Measurements from ENCODE around the gene TENM4. TPM values are rescaled to one million over a fixed set of nuclear protein-coding genes. Genes with fewer than 3 reads are reported as not detected.

Gene TENM4
- polyA plus RNA-seq (2014; cell fraction: cytosol; rRNA removed) = 7.3 and 15.4 TPM in 2 replicates
- polyA plus RNA-seq (2014; cell fraction: nucleus; rRNA removed) = 16.4 and 17.1 TPM in 2 replicates

GRCh38 chr11:79440571-79441460 is at the start of gene TENM4:
Gene TENM4 (minus strand): TSS chr11:79441030. CDS start chr11:79069944, 371,086 bp downstream.
- DNase-seq (ENCODE audit: low spot score) = peak; percentile 88

- no peak for DNase-seq (ENCODE audit: low spot score)
Measured at GRCh38 chr11:79488286-79488685, 47.5 kb upstream of the TENM4 start.

GRCh38 chr11:79487412-79487811 is 46.6 kb upstream of the TENM4 start:
- DNase-seq (ENCODE audit: low spot score) = no peak

- no peak for DNase-seq (ENCODE audit: low spot score)
Measured at GRCh38 chr11:79486242-79486984, 45.6 kb upstream of the TENM4 start.

GRCh38 chr11:79485694-79486093 is 44.9 kb upstream of the TENM4 start:
- peak; percentile 32 for DNase-seq (ENCODE audit: low spot score)

GRCh38 chr11:79484872-79485271 is 44.0 kb upstream of the TENM4 start:
- no peak for DNase-seq (ENCODE audit: low spot score)

- DNase-seq (ENCODE audit: low spot score) = no peak
Measured at GRCh38 chr11:79482800-79483199, 42.0 kb upstream of the TENM4 start.

GRCh38 chr11:79481795-79482194 is 41.0 kb upstream of the TENM4 start:
- no peak for DNase-seq (ENCODE audit: low spot score)

- DNase-seq (ENCODE audit: low spot score) = no peak
Measured at GRCh38 chr11:79480864-79481263, 40.0 kb upstream of the TENM4 start.

- DNase-seq (ENCODE audit: low spot score) = no peak
Measured at GRCh38 chr11:79472819-79473529, 32.1 kb upstream of the TENM4 start.

- no peak for DNase-seq (ENCODE audit: low spot score)
Measured at GRCh38 chr11:79471071-79471844, 30.4 kb upstream of the TENM4 start.

- no peak for DNase-seq (ENCODE audit: low spot score)
Measured at GRCh38 chr11:79470161-79470560, 29.3 kb upstream of the TENM4 start.

- no peak for DNase-seq (ENCODE audit: low spot score)
Measured at GRCh38 chr11:79467761-79468160, 26.9 kb upstream of the TENM4 start.

GRCh38 chr11:79466411-79466810 is 25.6 kb upstream of the TENM4 start:
- no peak for DNase-seq (ENCODE audit: low spot score)

GRCh38 chr11:79465160-79465559 is 24.3 kb upstream of the TENM4 start:
- no peak for DNase-seq (ENCODE audit: low spot score)

- no peak for DNase-seq (ENCODE audit: low spot score)
Measured at GRCh38 chr11:79461666-79462645, 21.1 kb upstream of the TENM4 start.

GRCh38 chr11:79461144-79461543 is 20.3 kb upstream of the TENM4 start:
- DNase-seq (ENCODE audit: low spot score) = no peak

GRCh38 chr11:79458709-79459108 is 17.9 kb upstream of the TENM4 start:
- no peak for DNase-seq (ENCODE audit: low spot score)

- no peak for DNase-seq (ENCODE audit: low spot score)
Measured at GRCh38 chr11:79456501-79456900, 15.7 kb upstream of the TENM4 start.

- DNase-seq (ENCODE audit: low spot score) = no peak
Measured at GRCh38 chr11:79453617-79454016, 12.8 kb upstream of the TENM4 start.

Measured in SK-N-DZ (cell line).